Measurements from ENCODE around the gene PRR33.
A peak's percentile ranks its signal among the peaks of the same experiment; 100 is the strongest.

PRR33 gene

DNA sequence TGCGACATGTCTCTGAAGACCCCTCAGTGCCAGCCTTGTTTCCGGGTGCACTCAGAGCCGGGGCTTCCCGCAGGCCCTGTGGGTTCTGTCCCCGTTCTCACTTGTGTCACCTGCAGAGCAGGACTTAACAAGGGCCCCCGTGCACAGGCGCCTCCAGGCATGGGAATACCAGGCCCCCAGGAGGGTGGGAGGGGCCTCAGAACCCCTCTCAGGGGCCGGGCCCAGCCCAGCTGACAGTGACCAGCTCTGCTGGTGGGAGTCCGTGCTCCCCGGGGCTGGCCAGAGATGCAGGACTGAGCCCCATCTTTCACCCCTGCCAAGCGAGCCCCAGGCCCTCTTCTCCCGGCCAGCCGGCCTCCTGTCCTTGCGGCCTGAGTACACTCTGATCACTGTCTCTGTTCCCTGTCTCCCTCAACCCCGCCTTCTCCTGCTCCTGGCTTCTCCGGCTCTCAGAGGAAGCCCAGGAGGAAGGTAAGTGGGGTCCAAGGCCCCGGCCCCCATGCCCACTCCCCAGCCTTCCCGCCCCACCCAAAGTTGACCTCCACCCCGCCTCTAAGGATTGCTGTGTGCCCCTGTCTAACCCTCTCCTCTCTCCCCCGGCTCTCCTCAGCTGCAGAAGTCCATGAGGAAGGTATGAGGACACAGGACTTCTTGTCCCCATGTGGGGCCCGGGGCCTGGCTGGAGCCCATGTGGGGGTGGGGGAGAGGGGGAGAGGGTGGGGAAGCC lies 33.1 kb upstream of the PRR33 start:
- no peak overlapping the region for H3K27ac Mint-ChIP-seq
- H3K4me3 Mint-ChIP-seq, result no peak overlapping the region
- peaks cover 13 to 14% of the 10 kb centered on the region in 2 donors for H3K27me3 Mint-ChIP-seq
- no peak for DNase-seq
- H3K9me3 Mint-ChIP-seq, result no peaks in the 10 kb centered on the region
- H3K4me1 Mint-ChIP-seq (ENCODE audit: low read depth in 2 of 2), result peaks cover 3 to 7% of the 10 kb centered on the region in 2 donors
- ATAC-seq (replicated peaks), result no peak
- no peaks in the 10 kb centered on the region for H3K36me3 Mint-ChIP-seq (ENCODE audit: insufficient read depth)

DNA sequence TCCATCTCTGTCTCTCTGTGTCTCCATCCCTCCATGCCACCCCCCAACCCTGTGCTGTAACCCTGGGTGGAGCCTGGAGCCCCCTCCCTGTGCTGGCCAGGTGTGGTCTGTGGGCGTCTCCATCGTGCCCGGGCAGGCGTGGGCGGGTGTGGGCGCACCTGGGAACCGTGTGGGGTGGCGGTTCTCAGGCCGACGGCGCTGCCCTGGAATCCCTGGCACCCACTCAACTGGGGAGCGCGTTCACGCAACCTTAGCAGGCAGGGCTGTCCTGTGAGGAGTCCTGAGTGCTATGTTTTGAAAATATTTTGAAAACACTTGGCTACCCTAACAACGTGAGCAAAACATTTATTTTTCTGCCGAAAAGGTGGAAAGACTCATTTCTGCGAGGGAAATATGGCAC lies 32.5 kb upstream of the PRR33 start:
- Mint-ChIP-seq H3K27me3 (peaks cover 9 to 13% of the 10 kb centered on the region in 2 donors), H3K9me3 (no peaks in the 10 kb centered on the region), H3K36me3 (ENCODE audit: insufficient read depth) (no peaks in the 10 kb centered on the region), H3K4me3 (no peak overlapping the region), H3K27ac (no peak overlapping the region), H3K4me1 (ENCODE audit: low read depth in 2 of 2) (peaks cover 3 to 11% of the 10 kb centered on the region in 2 donors)
- DNase-seq (no peak), ATAC-seq (replicated peaks) (no peak)

DNA sequence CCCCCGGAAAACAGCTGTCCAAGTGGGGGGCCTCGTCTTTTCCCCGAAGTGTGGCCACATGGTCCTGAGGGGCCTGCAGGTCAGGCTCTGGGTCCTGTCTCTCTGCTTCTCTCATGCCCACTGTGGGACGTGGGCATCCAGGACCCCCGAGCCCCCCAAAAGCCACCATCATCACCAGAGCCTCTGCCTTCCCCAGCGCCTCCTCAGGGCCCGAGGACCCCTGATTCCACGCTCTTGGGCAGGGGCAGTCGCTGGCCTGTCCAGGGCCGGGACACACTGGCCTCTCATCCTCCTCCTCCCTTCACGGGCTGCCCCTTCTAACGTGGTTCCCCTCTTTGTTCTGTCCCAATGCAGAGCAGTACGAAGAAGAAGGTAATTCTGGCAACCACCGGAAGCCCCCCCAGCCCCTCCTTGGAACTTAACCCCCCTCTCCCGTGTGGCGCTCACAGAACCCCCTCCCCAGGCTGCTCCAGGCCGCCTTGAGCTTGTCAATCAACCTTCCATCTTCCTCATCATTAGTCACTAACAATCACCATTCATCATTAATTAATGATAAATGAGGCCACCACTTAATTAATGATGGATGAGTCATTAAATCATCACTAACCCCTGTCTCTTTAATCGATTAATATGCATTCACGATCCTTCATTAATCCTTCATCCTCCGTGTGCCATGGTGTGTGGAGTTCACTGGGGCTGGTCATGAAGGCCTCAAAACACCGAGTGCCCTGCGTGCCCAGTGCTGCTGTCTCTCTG lies 31.7 kb upstream of the PRR33 start:
- DNase-seq, result no peak
- Mint-ChIP-seq H3K9me3 (no peaks in the 10 kb centered on the region), H3K27me3 (peaks cover 9 to 13% of the 10 kb centered on the region in 2 donors), H3K4me3 (no peak overlapping the region), H3K4me1 (ENCODE audit: low read depth in 2 of 2) (peaks cover 6 to 11% of the 10 kb centered on the region in 2 donors), H3K27ac (no peak overlapping the region), H3K36me3 (ENCODE audit: insufficient read depth) (no peaks in the 10 kb centered on the region)
- no peak for ATAC-seq (replicated peaks)

DNA sequence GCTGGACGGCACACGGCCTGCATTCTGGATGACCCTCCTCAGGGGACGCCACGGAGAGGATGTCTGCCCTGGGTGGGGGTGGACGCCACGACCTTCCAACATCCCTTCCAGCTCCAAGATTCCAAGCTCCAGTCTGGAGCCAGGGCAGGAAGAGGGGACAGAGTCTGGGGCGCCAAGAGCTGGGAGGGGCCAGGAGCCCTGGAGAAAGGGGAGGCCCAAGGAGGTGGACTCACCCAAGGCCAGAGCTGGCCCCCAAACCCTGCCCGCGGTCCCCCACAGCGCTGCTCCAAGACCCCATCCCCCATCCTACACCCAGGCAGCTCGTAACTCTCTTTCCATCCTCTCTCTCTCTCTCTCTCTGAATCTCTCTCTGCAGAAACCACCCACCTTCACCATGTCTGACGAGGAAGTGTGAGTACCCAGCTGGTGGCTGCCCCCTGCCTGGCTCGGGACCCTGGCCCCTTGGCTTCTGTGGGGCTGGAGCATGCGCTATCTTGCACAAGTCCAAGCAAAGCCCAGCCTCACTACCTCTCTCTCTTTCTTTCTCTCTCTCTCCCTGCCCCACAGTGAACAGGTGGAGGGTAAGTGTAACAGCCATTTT lies 30.9 kb upstream of the PRR33 start:
- Mint-ChIP-seq H3K27ac (peak overlapping the region in 1 of 2 donors; percentile 23), H3K4me3 (peak overlapping the region in 1 of 2 donors; percentile 13), H3K36me3 (ENCODE audit: insufficient read depth) (no peaks in the 10 kb centered on the region), H3K4me1 (ENCODE audit: low read depth in 2 of 2) (peaks cover 10 to 11% of the 10 kb centered on the region in 2 donors), H3K9me3 (no peaks in the 10 kb centered on the region), H3K27me3 (peaks cover 9 to 13% of the 10 kb centered on the region in 2 donors)
- DNase-seq, result no peak
- ATAC-seq (replicated peaks), result no peak

DNA sequence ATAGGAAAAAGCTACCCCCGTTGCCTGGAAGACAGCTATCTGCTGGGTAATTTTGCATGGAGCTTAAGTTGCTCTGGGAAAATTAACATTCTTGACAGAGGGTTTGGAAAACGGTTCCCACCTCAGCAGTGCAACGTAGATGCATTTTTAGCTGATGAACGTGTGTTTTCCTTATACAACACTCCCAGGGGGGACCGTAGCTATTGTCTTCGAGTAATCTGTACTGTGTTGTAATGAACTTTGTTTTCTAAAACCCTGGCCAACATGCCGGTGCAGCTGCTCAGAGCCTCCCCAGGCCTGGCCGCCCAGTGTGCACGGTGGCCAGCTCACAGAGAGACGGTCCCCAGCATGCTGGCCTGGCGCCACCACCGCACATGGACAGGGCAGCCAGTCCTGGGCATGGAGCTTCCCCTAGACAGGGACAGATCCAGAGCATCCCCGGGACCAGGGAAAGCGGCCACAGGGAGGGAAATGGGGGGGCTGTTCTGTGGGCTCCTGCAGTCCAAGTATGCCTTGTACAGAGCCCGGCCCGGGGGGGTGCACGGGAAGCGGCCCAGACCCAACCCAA lies 30.0 kb upstream of the PRR33 start:
- ATAC-seq (replicated peaks), result no peak
- no peaks in the 10 kb centered on the region for H3K9me3 Mint-ChIP-seq
- H3K4me1 Mint-ChIP-seq (ENCODE audit: low read depth in 2 of 2), result peaks cover 10 to 11% of the 10 kb centered on the region in 2 donors
- H3K4me3 Mint-ChIP-seq, result no peak overlapping the region
- H3K36me3 Mint-ChIP-seq (ENCODE audit: insufficient read depth), result peaks cover 6% of the 10 kb centered on the region
- peaks cover 5 to 13% of the 10 kb centered on the region in 2 donors for H3K27me3 Mint-ChIP-seq
- no peak for DNase-seq
- no peak overlapping the region for H3K27ac Mint-ChIP-seq

DNA sequence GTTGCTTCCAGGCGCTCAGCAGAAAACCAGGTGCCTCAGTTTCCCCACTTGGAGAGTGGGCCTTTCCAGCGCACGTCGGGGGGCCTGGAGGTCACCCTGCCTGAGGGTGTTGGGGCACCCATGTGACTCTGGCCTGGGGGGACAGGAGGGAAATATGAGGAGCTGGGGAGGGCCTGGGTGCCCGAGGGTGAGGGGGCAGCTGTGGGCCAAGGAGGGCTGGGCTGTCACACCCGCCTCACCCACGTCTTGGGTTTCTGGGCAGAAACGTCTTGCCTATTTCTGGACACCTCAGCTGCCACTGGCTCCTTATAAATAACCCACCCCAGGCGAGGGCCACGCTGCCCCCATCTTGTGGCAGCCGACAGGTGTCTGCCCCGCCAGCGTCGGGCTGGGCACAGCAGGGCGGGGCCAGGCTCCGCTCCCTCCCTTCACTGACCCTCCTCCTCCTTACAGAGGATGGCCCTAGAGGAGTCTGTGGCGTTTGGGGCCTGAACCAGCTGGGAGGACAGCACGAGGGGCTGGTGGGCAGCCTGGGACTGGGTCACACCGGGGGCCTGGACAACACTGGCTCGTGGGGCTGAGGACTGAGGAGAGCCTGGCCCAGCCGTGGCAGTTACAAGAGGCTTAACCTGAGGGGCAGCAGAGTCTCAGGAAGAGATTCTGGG lies 29.3 kb upstream of the PRR33 start:
- no peaks in the 10 kb centered on the region for H3K9me3 Mint-ChIP-seq
- peaks cover 6% of the 10 kb centered on the region for H3K36me3 Mint-ChIP-seq (ENCODE audit: insufficient read depth)
- no peak overlapping the region for H3K27ac Mint-ChIP-seq
- peaks cover 10 to 11% of the 10 kb centered on the region in 2 donors for H3K4me1 Mint-ChIP-seq (ENCODE audit: low read depth in 2 of 2)
- no peak overlapping the region for H3K4me3 Mint-ChIP-seq
- ATAC-seq (replicated peaks), result no peak
- DNase-seq, result no peak
- H3K27me3 Mint-ChIP-seq, result peaks cover 0 to 13% of the 10 kb centered on the region in 2 donors

DNA sequence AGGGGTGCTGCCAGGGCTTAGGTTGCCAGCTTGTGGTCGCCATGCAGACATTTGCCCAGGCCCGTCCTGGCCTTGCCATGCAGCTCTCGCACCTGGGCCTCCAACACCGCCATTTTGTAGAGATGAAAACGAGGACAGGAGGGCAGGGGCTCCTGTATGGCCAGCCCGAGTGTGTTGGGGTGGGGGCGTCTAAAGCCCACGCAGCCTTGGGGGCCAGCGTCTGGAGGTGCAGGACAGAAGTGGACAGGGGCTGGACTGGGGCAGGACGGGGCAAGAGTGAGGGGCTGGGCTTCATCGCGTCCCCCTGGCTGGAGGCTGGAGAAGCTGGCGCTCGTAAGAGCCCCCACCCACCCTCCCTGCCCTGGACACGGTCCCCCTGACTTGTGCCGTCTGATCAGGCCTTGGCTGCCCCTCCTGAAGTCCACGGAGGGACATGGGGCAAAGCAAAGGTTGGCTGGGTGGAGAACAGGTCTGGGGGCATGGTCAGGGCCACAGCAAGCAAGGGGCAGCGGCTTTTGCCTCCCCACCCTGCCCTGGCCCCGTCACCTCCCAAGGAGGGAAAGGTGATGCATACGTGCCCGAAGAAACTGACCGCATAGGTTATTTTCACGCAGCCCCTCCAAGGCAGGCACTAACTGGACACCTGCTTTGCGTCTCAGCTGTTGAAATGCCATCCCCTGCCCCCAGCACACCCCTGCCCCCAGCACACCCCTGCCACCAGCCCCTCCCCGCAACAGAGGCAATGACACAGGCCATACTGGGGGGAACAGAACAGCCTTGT lies 28.6 kb upstream of the PRR33 start:
- H3K27me3 Mint-ChIP-seq, result peaks cover 2 to 14% of the 10 kb centered on the region in 2 donors
- H3K36me3 Mint-ChIP-seq (ENCODE audit: insufficient read depth), result peaks cover 6% of the 10 kb centered on the region
- no peak for DNase-seq
- peak overlapping the region in 1 of 2 donors; percentile 47 for H3K27ac Mint-ChIP-seq
- no peak overlapping the region for H3K4me3 Mint-ChIP-seq
- no peak for ATAC-seq (replicated peaks)
- no peaks in the 10 kb centered on the region for H3K9me3 Mint-ChIP-seq
- peaks cover 13 to 16% of the 10 kb centered on the region in 2 donors for H3K4me1 Mint-ChIP-seq (ENCODE audit: low read depth in 2 of 2)

DNA sequence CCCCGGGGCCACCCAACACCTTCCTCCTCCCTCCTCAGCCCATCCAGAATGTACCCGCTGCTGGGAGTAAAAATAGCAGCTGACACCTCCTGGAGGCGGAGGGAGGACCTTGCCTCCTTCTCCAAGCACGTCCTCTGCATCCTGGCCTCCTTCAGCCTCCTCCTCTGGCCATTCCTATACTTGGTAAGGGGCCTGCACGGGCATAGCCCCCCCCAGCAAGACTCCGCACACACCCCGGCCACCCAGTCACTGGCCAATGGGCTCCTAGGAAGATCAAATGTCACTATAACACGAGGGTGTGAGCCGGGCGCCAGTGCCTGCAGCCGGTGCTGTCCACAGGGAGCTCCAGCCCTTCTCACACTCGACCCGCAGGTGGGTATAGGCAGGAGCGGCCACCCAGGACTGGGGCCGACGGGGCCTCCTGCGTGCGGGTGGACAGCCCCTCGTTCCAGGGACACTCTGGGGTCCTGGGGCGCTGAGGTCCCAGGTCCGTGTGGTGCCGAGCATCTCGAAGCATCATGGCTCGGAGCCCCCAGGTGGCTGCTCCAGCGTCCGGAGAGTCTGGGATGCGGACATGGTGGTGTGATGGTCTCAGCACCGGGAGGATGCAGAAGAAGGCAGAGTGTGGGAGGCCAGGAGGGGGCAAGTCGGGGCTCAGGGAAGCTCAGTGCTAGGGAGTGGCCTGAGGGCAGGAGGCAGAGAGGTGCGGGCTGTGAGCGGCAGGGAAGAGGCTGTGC lies 27.9 kb upstream of the PRR33 start, which contains the start of gene TNNT3:
TNNT3 (plus strand) TSS at position 313 of the 737 bp plus-strand sequence. CDS start 3,172 bp downstream, outside the sequence.
- peaks cover 20 to 22% of the 10 kb centered on the region in 2 donors for H3K4me1 Mint-ChIP-seq (ENCODE audit: low read depth in 2 of 2)
- peak within 1 kb of the TSS in 1 of 2 donors; percentile 30 for H3K4me3 Mint-ChIP-seq
- ATAC-seq (replicated peaks) (no peak), DNase-seq (no peak)
- H3K27me3 Mint-ChIP-seq, result peaks cover 9 to 22% of the 10 kb centered on the region in 2 donors
- H3K9me3 Mint-ChIP-seq, result no peaks in the 10 kb centered on the region
- peaks cover 8% of the 10 kb centered on the region for H3K36me3 Mint-ChIP-seq (ENCODE audit: insufficient read depth)
- H3K27ac Mint-ChIP-seq, result peak within 1 kb of the TSS in 1 of 2 donors; percentile 47

DNA sequence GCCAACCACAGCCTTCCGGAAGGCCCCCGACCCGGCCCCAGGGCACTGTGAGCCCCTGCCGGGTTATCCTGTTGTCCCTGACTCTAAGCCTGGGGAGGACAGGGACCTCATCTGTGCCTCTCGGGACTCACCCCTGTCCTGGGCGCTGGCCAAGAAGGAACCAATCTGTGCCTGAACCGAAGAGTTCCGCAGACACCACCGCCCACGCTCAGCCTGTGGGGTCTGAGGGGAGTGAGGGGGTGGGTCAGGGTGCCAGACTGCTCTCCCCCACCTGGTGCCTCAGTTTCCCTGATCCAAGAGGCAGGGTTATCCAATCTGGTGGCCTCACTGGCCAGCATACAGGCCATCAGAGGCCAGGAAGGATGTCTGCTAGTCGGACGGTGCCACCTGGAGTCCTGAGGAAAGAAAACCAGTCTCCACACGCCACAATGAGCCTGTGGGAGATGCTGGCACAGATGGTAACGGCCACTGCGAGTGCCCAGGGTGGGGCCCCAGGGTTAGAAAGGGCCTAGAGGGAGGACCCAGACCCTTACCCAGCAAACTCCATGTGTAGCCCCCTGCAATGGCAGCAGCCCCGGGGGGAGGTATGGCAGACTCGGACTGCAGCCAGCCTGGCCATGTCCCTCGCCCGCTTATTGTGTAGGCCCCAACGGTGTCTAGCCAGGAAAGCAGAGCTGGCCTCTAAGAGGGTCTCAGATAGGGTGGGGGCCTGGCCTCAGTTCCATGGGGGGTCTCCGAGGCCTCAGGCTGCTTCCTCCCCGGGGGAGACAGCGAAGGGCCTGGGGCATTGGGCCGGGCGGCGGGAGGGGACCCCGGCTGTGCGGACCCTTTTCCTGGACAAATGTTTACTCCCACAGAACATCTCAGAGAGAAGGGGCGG lies 27.0 kb upstream of the PRR33 start:
- peaks cover 18 to 24% of the 10 kb centered on the region in 2 donors for H3K27me3 Mint-ChIP-seq
- H3K36me3 Mint-ChIP-seq (ENCODE audit: insufficient read depth), result peaks cover 11% of the 10 kb centered on the region
- no peak for ATAC-seq (replicated peaks)
- no peak overlapping the region for H3K27ac Mint-ChIP-seq
- peaks cover 20 to 22% of the 10 kb centered on the region in 2 donors for H3K4me1 Mint-ChIP-seq (ENCODE audit: low read depth in 2 of 2)
- H3K9me3 Mint-ChIP-seq, result no peaks in the 10 kb centered on the region
- DNase-seq, result no peak
- no peak overlapping the region for H3K4me3 Mint-ChIP-seq

DNA sequence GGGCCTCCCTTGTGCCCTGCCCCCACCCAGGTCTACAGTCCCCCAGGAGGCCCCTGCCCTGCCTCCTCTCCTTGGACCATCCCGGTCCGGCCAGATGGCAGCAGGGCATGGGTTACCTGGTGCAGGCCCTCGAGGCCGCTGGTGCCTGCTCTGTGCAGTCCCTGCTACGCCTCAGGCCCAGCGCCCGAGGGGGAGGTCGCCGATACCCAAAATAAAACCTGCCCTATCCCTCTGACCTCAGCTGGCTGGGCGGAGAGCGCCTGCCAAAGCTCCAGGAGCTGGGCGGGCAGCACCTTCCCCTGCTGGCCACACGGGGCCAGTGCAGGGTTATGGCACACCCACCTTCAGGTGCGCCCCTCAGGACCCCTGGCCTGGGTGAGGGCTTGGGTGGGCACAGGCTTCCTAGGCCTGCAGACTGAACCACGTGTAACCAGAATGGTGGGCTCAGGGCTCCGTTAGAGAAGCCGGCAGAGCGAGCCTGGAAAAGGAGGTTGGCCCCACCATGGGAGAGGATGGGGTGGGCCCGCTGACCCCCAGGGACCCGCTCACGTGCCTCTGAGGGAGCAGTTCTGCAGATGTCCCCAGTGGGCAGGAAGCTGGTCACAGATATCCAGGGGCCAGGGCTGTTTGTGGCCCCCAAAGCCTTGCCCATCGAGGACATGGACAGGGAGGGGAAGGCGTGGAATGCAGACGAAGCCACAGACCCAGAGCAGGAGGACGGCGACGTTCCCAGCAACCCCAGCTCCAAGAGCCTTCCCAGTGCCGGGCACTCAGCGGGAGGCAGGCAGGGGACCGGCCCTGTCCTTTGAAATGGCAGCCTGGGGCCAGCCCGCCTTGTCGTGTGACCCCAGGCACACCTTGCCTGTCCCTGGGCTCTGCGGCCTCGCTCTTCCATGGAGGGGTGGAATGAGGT lies 26.1 kb upstream of the PRR33 start:
- no peak overlapping the region for H3K4me3 Mint-ChIP-seq
- peaks cover 11% of the 10 kb centered on the region for H3K36me3 Mint-ChIP-seq (ENCODE audit: insufficient read depth)
- H3K27me3 Mint-ChIP-seq, result peaks cover 19 to 22% of the 10 kb centered on the region in 2 donors
- no peak overlapping the region for H3K27ac Mint-ChIP-seq
- ATAC-seq (replicated peaks) (peak; percentile 38), DNase-seq (no peak)
- no peaks in the 10 kb centered on the region for H3K9me3 Mint-ChIP-seq
- H3K4me1 Mint-ChIP-seq (ENCODE audit: low read depth in 2 of 2), result peaks cover 19 to 20% of the 10 kb centered on the region in 2 donors

Measured in effector memory CD8-positive, alpha-beta T cell (primary cell).